Measurements from ENCODE around the gene AATK. TPM values are rescaled to one million over a fixed set of nuclear protein-coding genes. Genes with fewer than 3 reads are reported as not detected.

Gene AATK
- total RNA-seq, 1 experiment from 2014 or later = 4.4 TPM

DNA sequence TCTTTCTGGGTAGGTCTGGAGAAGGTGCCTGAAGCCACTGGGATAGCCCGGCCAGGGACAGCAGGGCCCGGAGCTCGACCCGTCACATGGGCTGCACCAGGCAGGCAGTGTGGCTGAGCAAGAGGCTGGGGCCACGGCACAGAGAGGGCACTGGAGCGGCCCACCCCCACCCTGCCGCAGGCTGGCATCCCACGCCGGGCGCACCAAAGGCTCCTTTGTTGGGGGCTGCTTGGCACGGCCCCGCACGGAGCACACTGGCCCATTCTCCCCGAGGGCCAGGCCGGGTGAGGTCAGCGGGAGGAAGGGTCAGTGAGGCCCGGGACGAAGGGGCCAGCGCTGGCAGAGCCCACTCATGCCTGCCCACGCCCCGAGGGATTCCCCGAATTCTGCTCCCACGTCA is 37.2 kb downstream of the AATK start (continued):
- TF ChIP-seq, protein P1, sequence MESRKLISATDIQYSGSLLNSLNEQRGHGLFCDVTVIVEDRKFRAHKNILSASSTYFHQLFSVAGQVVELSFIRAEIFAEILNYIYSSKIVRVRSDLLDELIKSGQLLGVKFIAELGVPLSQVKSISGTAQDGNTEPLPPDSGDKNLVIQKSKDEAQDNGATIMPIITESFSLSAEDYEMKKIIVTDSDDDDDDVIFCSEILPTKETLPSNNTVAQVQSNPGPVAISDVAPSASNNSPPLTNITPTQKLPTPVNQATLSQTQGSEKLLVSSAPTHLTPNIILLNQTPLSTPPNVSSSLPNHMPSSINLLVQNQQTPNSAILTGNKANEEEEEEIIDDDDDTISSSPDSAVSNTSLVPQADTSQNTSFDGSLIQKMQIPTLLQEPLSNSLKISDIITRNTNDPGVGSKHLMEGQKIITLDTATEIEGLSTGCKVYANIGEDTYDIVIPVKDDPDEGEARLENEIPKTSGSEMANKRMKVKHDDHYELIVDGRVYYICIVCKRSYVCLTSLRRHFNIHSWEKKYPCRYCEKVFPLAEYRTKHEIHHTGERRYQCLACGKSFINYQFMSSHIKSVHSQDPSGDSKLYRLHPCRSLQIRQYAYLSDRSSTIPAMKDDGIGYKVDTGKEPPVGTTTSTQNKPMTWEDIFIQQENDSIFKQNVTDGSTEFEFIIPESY (IDR thresholded peaks at IDR 0.05; ENCODE audit: extremely low read depth, insufficient replicate concordance, low read length) = no peak
- no peak for TF ChIP-seq JUND (IDR thresholded peaks at IDR 0.05)
- no peak for TF ChIP-seq POLR2A (IDR thresholded peaks at IDR 0.05; ENCODE audit: borderline replicate concordance, extremely low read depth, insufficient read depth, insufficient read length)
- no peak for TF ChIP-seq EZH2 (IDR thresholded peaks at IDR 0.05)
- TF ChIP-seq ZNF274 (IDR thresholded peaks at IDR 0.05; ENCODE audit: low read depth, low read length) = no peak

DNA sequence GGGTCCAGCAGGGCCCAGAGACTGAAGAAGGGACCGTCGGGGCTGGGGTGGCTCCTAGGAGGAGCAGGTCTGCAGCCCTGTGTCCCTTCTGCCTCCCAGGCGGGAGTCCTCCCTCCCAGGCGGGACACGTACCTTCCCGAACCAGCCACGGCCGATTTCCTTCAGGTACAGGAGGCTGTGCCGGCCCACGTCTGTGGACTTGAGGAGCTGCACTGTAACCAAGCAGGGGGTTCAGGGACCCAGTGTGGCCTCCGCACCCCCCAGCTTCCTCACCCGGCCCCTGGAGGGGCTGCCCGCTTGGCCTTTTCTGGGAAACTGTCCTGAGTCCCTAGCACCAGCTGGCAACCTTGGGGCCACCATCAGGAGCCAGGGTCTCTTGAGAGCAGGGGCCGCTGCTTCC is 37.7 kb downstream of the AATK start:
- Histone ChIP-seq H3K27me3 (ENCODE audit: insufficient read depth, low read length) (no peaks in the 10 kb centered on the region), H3K27ac (ENCODE audit: low read depth, low read length) (no peak overlapping the region), H3K36me3 (ENCODE audit: control insufficient read depth in 1 of 2, insufficient read depth in 2 of 2, low read length in 2 of 2) (no peaks in the 10 kb centered on the region), H3K9me3 (ENCODE audit: control insufficient read depth in 1 of 2, insufficient read depth in 1 of 2, low read depth in 1 of 2, low read length in 2 of 2) (no peaks in the 10 kb centered on the region), H3K4me2 (ENCODE audit: low read length) (no peak overlapping the region), H3K9ac (ENCODE audit: low read length) (no peak overlapping the region), H3K4me1 (ENCODE audit: control insufficient read depth in 1 of 2, insufficient read depth in 2 of 2, low read length in 2 of 2) (peaks cover 0 to 6% of the 10 kb centered on the region in 2 experiments; a peak in 2 of 4 replicates), H2AFZ (ENCODE audit: low read depth, low read length, poor library complexity, severe bottlenecking) (no peak overlapping the region), H4K20me1 (ENCODE audit: insufficient read depth) (no peaks in the 10 kb centered on the region), H3K4me3 (replicated peaks in 1 of 2; ENCODE audit: low read depth in 1 of 2, low read length in 2 of 2) (no peak overlapping the region), H3K79me2 (ENCODE audit: insufficient read depth, low read length) (no peaks in the 10 kb centered on the region), H3K9me2 (ENCODE audit: insufficient read depth) (no peaks in the 10 kb centered on the region)
- intact Hi-C loops (cut with micrococcal nuclease) = no loop called here
- POLR2A ChIA-PET = no interaction called here
- TF ChIP-seq SP1 (IDR thresholded peaks at IDR 0.05; ENCODE audit: low read depth) = no peak
- TF ChIP-seq YY1 (IDR thresholded peaks at IDR 0.05; ENCODE audit: extremely low read depth, insufficient replicate concordance, low read depth, low read length) = no peak
- TF ChIP-seq ZNF274 (IDR thresholded peaks at IDR 0.05; ENCODE audit: low read depth, low read length) = no peak
- DNase-seq (ENCODE audit: low read depth, low spot score) = no peak
- no TSS peak for BruUV-seq (replicated peaks)
- RAD21 ChIA-PET (ENCODE audit: low non-redundant PET in 1 of 2, low total read pairs in 2 of 2, uncharacterized antibody in 2 of 2, unreplicated experiment in 2 of 2) = no interaction called here
- CTCF ChIA-PET = no interaction called here
- no peak for ATAC-seq

Data from HCT116 (cell line).